Inflammatory macrophage (primary cell): ENCODE measurements around the gene EIF4E1B.
A peak's percentile ranks its signal among the peaks of the same experiment; 100 is the strongest.

Experiments
- DNase-seq, 2 donors: peaks; one replicate each; pipeline ENCODE4 v3.0.0-alpha.2; 2020 to 2022

EIF4E1B gene

GRCh38 chr5:176647843-176648473 is 17.5 kb downstream of the EIF4E1B start:
- DNase-seq: no peak

GRCh38 chr5:176648474-176649194 is 18.2 kb downstream of the EIF4E1B start:
- peak in 1 of 2 donors; percentile 61 for DNase-seq

GRCh38 chr5:176650354-176650884 is 19.9 kb downstream of the EIF4E1B start:
- DNase-seq: no peak

GRCh38 chr5:176651472-176651980 is 21.1 kb downstream of the EIF4E1B start:
- DNase-seq: no peak

GRCh38 chr5:176652136-176652535 is 21.7 kb downstream of the EIF4E1B start:
- no peak for DNase-seq

- peak; percentile 40 to 84 for DNase-seq
Observed at GRCh38 chr5:176653401-176654385, 23.2 kb downstream of the EIF4E1B start.

GRCh38 chr5:176654856-176655255 is 24.4 kb downstream of the EIF4E1B start:
- no peak for DNase-seq

- DNase-seq: no peak
Observed at GRCh38 chr5:176656467-176656990, 26.1 kb downstream of the EIF4E1B start.

- DNase-seq: peak; percentile 49 to 81
Observed at GRCh38 chr5:176658007-176658599, 27.6 kb downstream of the EIF4E1B start.

GRCh38 chr5:176658817-176659511 is 28.5 kb downstream of the EIF4E1B start:
- DNase-seq: peak; percentile 6 to 23

GRCh38 chr5:176659512-176659839 is 29.0 kb downstream of the EIF4E1B start:
- DNase-seq: no peak

- no peak for DNase-seq
Observed at GRCh38 chr5:176659860-176660461, 29.5 kb downstream of the EIF4E1B start.

- no peak for DNase-seq
Observed at GRCh38 chr5:176660530-176660859, 30.0 kb downstream of the EIF4E1B start.

GRCh38 chr5:176660860-176661641 is 30.6 kb downstream of the EIF4E1B start:
- DNase-seq: peak; percentile 73 to 82

GRCh38 chr5:176661676-176662075 is 31.2 kb downstream of the EIF4E1B start:
- DNase-seq: no peak

GRCh38 chr5:176662371-176663333 is 32.2 kb downstream of the EIF4E1B start:
- DNase-seq: no peak

GRCh38 chr5:176663566-176663965 is 33.1 kb downstream of the EIF4E1B start:
- no peak for DNase-seq

- no peak for DNase-seq
Observed at GRCh38 chr5:176664479-176664878, 34.0 kb downstream of the EIF4E1B start.

GRCh38 chr5:176664886-176665285 is 34.4 kb downstream of the EIF4E1B start:
- no peak for DNase-seq
